ENCODE results near the gene PWWP2B.

Gene PWWP2B

GRCh38 chr10:132457328-132458070 is 60.5 kb downstream of the PWWP2B start:
- ATAC-seq (ENCODE audit: low read depth) (no peak), DNase-seq (ENCODE audit: low spot score) (peak; percentile 64)
- H3K27me3 ChIP-seq (ENCODE audit: insufficient read depth, poor library complexity, severe bottlenecking), result no peaks in the 10 kb centered on the region
- no peak overlapping the region for H3K27ac ChIP-seq (ENCODE audit: poor library complexity, severe bottlenecking)
- no peaks in the 10 kb centered on the region for H3K9me3 ChIP-seq (ENCODE audit: severe bottlenecking)
- TF ChIP-seq CTCF (IDR thresholded peaks at IDR 0.05; ENCODE audit: poor library complexity, severe bottlenecking), result no peak
- H3K36me3 ChIP-seq (ENCODE audit: low read depth), result no peaks in the 10 kb centered on the region
- H3K4me1 ChIP-seq (ENCODE audit: insufficient read depth, poor library complexity, severe bottlenecking), result peaks cover 3% of the 10 kb centered on the region
- H3K4me3 ChIP-seq (ENCODE audit: severe bottlenecking), result no peak overlapping the region

GRCh38 chr10:132458071-132458585 is 61.1 kb downstream of the PWWP2B start:
- no peak for TF ChIP-seq CTCF (IDR thresholded peaks at IDR 0.05; ENCODE audit: poor library complexity, severe bottlenecking)
- Histone ChIP-seq H3K27ac (ENCODE audit: poor library complexity, severe bottlenecking) (no peak overlapping the region), H3K4me1 (ENCODE audit: insufficient read depth, poor library complexity, severe bottlenecking) (no peaks in the 10 kb centered on the region), H3K9me3 (ENCODE audit: severe bottlenecking) (no peaks in the 10 kb centered on the region), H3K36me3 (ENCODE audit: low read depth) (no peaks in the 10 kb centered on the region), H3K27me3 (ENCODE audit: insufficient read depth, poor library complexity, severe bottlenecking) (no peaks in the 10 kb centered on the region), H3K4me3 (ENCODE audit: severe bottlenecking) (no peak overlapping the region)
- ATAC-seq (ENCODE audit: low read depth), result no peak
- peak; percentile 46 for DNase-seq (ENCODE audit: low spot score)

GRCh38 chr10:132458586-132459300 is 61.7 kb downstream of the PWWP2B start:
- no peaks in the 10 kb centered on the region for H3K36me3 ChIP-seq (ENCODE audit: low read depth)
- peak; percentile 53 for ATAC-seq (ENCODE audit: low read depth)
- H3K4me3 ChIP-seq (ENCODE audit: severe bottlenecking), result no peak overlapping the region
- peak; percentile 90 for TF ChIP-seq CTCF (IDR thresholded peaks at IDR 0.05; ENCODE audit: poor library complexity, severe bottlenecking)
- H3K27ac ChIP-seq (ENCODE audit: poor library complexity, severe bottlenecking), result no peak overlapping the region
- DNase-seq (ENCODE audit: low spot score), result peak; percentile 61
- no peaks in the 10 kb centered on the region for H3K4me1 ChIP-seq (ENCODE audit: insufficient read depth, poor library complexity, severe bottlenecking)
- H3K27me3 ChIP-seq (ENCODE audit: insufficient read depth, poor library complexity, severe bottlenecking), result no peaks in the 10 kb centered on the region
- H3K9me3 ChIP-seq (ENCODE audit: severe bottlenecking), result no peaks in the 10 kb centered on the region

GRCh38 chr10:132459301-132460003 is 62.5 kb downstream of the PWWP2B start:
- Histone ChIP-seq H3K4me1 (ENCODE audit: insufficient read depth, poor library complexity, severe bottlenecking) (no peaks in the 10 kb centered on the region), H3K4me3 (ENCODE audit: severe bottlenecking) (no peak overlapping the region), H3K27me3 (ENCODE audit: insufficient read depth, poor library complexity, severe bottlenecking) (no peaks in the 10 kb centered on the region), H3K36me3 (ENCODE audit: low read depth) (no peaks in the 10 kb centered on the region), H3K9me3 (ENCODE audit: severe bottlenecking) (no peaks in the 10 kb centered on the region), H3K27ac (ENCODE audit: poor library complexity, severe bottlenecking) (no peak overlapping the region)
- ATAC-seq (ENCODE audit: low read depth), result no peak
- TF ChIP-seq CTCF (IDR thresholded peaks at IDR 0.05; ENCODE audit: poor library complexity, severe bottlenecking), result no peak
- DNase-seq (ENCODE audit: low spot score), result peak; percentile 59

Measured in RWPE2 (cell line).